ENCODE results near the gene KLRC4.

Gene KLRC4

GRCh38 chr12:10368206-10369171 lies 41.1 kb downstream of the KLRC4 start:
- DNase-seq: peak in 4 of 51 donors; percentile 14 to 62 (median 28)

- peak in 1 of 51 donors; percentile 28 for DNase-seq
Observed at GRCh38 chr12:10367714-10368113, 41.8 kb downstream of the KLRC4 start.

GRCh38 chr12:10366875-10367274 lies 42.7 kb downstream of the KLRC4 start:
- peak in 2 of 51 donors; percentile 26 to 51 for DNase-seq

GRCh38 chr12:10365696-10366405 lies 43.7 kb downstream of the KLRC4 start:
- DNase-seq: peak in 2 of 51 donors; percentile 66 to 83

- peak in 36 of 51 donors; percentile 25 to 89 (median 52) for DNase-seq
Observed at GRCh38 chr12:10364815-10365622, 44.5 kb downstream of the KLRC4 start.

GRCh38 chr12:10363914-10364814 lies 45.4 kb downstream of the KLRC4 start:
- DNase-seq: peak in 32 of 51 donors; percentile 22 to 93 (median 59)

- peak in 1 of 51 donors; percentile 81 for DNase-seq
Observed at GRCh38 chr12:10363658-10363913, 46.0 kb downstream of the KLRC4 start.

GRCh38 chr12:10362828-10363657 lies 46.5 kb downstream of the KLRC4 start:
- DNase-seq: peak in 2 of 51 donors; percentile 43 to 48

- DNase-seq: no peak
Observed at GRCh38 chr12:10362325-10362724, 47.2 kb downstream of the KLRC4 start.

GRCh38 chr12:10361622-10362021 lies 47.9 kb downstream of the KLRC4 start:
- peak in 2 of 51 donors; percentile 25 to 57 for DNase-seq

- DNase-seq: peak in 6 of 51 donors; percentile 21 to 67 (median 26)
Observed at GRCh38 chr12:10361084-10361483, 48.5 kb downstream of the KLRC4 start.

GRCh38 chr12:10358969-10359368 lies 50.6 kb downstream of the KLRC4 start:
- no peak for DNase-seq

GRCh38 chr12:10358131-10358530 lies 51.4 kb downstream of the KLRC4 start:
- DNase-seq: no peak

Data from hypothalamus (tissue), 51 donors.